HEK293 (cell line): Measurements from ENCODE around the gene VMAC.
A peak's percentile ranks its signal among the peaks of the same experiment; 100 is the strongest.

Experiments used
- CTCF ChIA-PET: fragments of 350-600 bp; formaldehyde crosslinking; extraction: SDS; loops from one replicate; lab custom pipeline; 2021; ENCODE audit warnings: antibody characterized with exemption; lab: Yijun Ruan, JAX
- POLR2A ChIA-PET: fragments of 300-600 bp; formaldehyde crosslinking; extraction: SDS; loops from one replicate; lab custom pipeline; 2020; ENCODE audit warnings: antibody characterized with exemption, inconsistent platforms; lab: Yijun Ruan, JAX
- H3K27ac ChIP-seq: fragments of 200-500 bp; sonication (Bioruptor generic); 2 replicates; pipeline ENCODE4 v1.5.1; 2014; ENCODE audit warnings: low read depth, low read length, control low read depth, inconsistent platforms; ENCODE audit errors: extremely low read depth
- H3K36me3 ChIP-seq, 2 experiments: fragments of 200-500 bp in 1 of 2; sonication (Bioruptor generic) in 1 of 2; 1 replicate in 1 of 2; 2 replicates in 1 of 2; pipeline ENCODE4 v1.5.1; 2014 to 2017; ENCODE audit warnings: inconsistent platforms in 2 of 2, low read length in 2 of 2; ENCODE audit not compliant: control insufficient read depth in 2 of 2, insufficient read depth in 1 of 2
- H3K4me1 ChIP-seq: fragments of 200-500 bp; sonication (Bioruptor generic); 2 replicates; pipeline ENCODE4 v1.5.1; 2014; ENCODE audit warnings: mild to moderate bottlenecking, low read length, inconsistent platforms; ENCODE audit not compliant: control insufficient read depth, insufficient read depth
- H3K4me3 ChIP-seq: 2 replicates; pipeline ENCODE4 v1.5.1; 2011; ENCODE audit warnings: low read depth, mild to moderate bottlenecking, control low read depth, low read length, moderate library complexity
- H3K9me3 ChIP-seq: fragments of 200-500 bp; sonication (Bioruptor generic); 2 replicates; pipeline ENCODE4 v1.5.1; 2014; ENCODE audit warnings: low read depth, low read length, inconsistent platforms; ENCODE audit not compliant: control insufficient read depth, insufficient read depth
- BCL6B ChIP-seq: fragments of 450-650 bp; formaldehyde crosslinking; IDR thresholded peaks from 2 replicates; pipeline ENCODE4 v1.5.1; 2017; ENCODE audit warnings: missing biosample characterization, missing genetic modification characterization
- KLF1 ChIP-seq: fragments of 450-650 bp; formaldehyde crosslinking; IDR thresholded peaks from 2 replicates; pipeline ENCODE4 v1.5.1; 2016; ENCODE audit warnings: missing biosample characterization, missing genetic modification characterization
- KLF16 ChIP-seq: fragments of 450-650 bp; formaldehyde crosslinking; IDR thresholded peaks from 2 replicates; pipeline ENCODE4 v1.5.1; 2017; ENCODE audit warnings: missing biosample characterization, missing genetic modification characterization
- KLF9 ChIP-seq: fragments of 450-650 bp; formaldehyde crosslinking; IDR thresholded peaks from 2 replicates; pipeline ENCODE4 v1.5.1; 2016; ENCODE audit warnings: missing biosample characterization, missing genetic modification characterization, low read depth
- PBX3 ChIP-seq: sonication (generic); formaldehyde crosslinking; IDR thresholded peaks from 2 replicates; pipeline ENCODE4 v1.8.1; 2022; ENCODE audit warnings: mild to moderate bottlenecking, moderate library complexity, missing genetic modification reagents
- PRDM6 ChIP-seq: fragments of 450-650 bp; formaldehyde crosslinking; IDR thresholded peaks from 2 replicates; pipeline ENCODE4 v1.5.1; 2017; ENCODE audit warnings: missing biosample characterization, missing genetic modification characterization
- YY1 ChIP-seq: fragments of 450-650 bp; formaldehyde crosslinking; IDR thresholded peaks from 2 replicates; pipeline ENCODE4 v1.5.1; 2018; ENCODE audit warnings: missing biosample characterization, missing genetic modification characterization
- ZBTB1 ChIP-seq: fragments of 450-650 bp; formaldehyde crosslinking; IDR thresholded peaks from 2 replicates; pipeline ENCODE4 v1.5.1; 2016; ENCODE audit warnings: missing biosample characterization, missing genetic modification characterization
- ZBTB44 ChIP-seq: fragments of 450-650 bp; IDR thresholded peaks from 2 replicates; pipeline ENCODE4 v1.5.1; 2018; ENCODE audit warnings: missing biosample characterization, mild to moderate bottlenecking, missing genetic modification characterization
- ZBTB49 ChIP-seq: fragments of 450-650 bp; formaldehyde crosslinking; IDR thresholded peaks from 2 replicates; pipeline ENCODE4 v1.5.1; 2016; ENCODE audit warnings: missing biosample characterization, missing genetic modification characterization, low read depth
- ZBTB7A ChIP-seq: fragments of 450-650 bp; formaldehyde crosslinking; IDR thresholded peaks from 2 replicates; pipeline ENCODE4 v1.5.1; 2016; ENCODE audit warnings: low read depth, missing biosample characterization, missing genetic modification characterization
- ZEB2 ChIP-seq: fragments of 450-650 bp; formaldehyde crosslinking; IDR thresholded peaks from 2 replicates; pipeline ENCODE4 v1.5.1; 2016; ENCODE audit warnings: missing biosample characterization, missing genetic modification characterization
- ZFP3 ChIP-seq: fragments of 450-650 bp; formaldehyde crosslinking; IDR thresholded peaks from 2 replicates; pipeline ENCODE4 v1.5.1; 2016; ENCODE audit warnings: low read depth, missing biosample characterization, missing genetic modification characterization
- ZFP37 ChIP-seq: fragments of 450-650 bp; formaldehyde crosslinking; IDR thresholded peaks from 2 replicates; pipeline ENCODE4 v1.5.1; 2016; ENCODE audit warnings: missing biosample characterization, missing genetic modification characterization
- ZFP41 ChIP-seq: fragments of 450-650 bp; formaldehyde crosslinking; IDR thresholded peaks from 2 replicates; pipeline ENCODE4 v1.5.1; 2016; ENCODE audit warnings: missing biosample characterization, missing genetic modification characterization, borderline replicate concordance
- ZIC2 ChIP-seq: fragments of 450-650 bp; formaldehyde crosslinking; IDR thresholded peaks from 2 replicates; pipeline ENCODE4 v1.5.1; 2016; ENCODE audit warnings: missing biosample characterization, missing genetic modification characterization
- ZNF112 ChIP-seq: fragments of 450-650 bp; formaldehyde crosslinking; IDR thresholded peaks from 2 replicates; pipeline ENCODE4 v1.5.0; 2017; ENCODE audit warnings: missing biosample characterization, missing genetic modification characterization
- ZNF175 ChIP-seq: fragments of 450-650 bp; formaldehyde crosslinking; IDR thresholded peaks from 2 replicates; pipeline ENCODE4 v1.5.1; 2016; ENCODE audit warnings: missing biosample characterization, missing genetic modification characterization
- ZNF202 ChIP-seq: fragments of 450-650 bp; formaldehyde crosslinking; IDR thresholded peaks from 2 replicates; pipeline ENCODE4 v1.5.1; 2016; ENCODE audit warnings: missing biosample characterization, missing genetic modification characterization, borderline replicate concordance
- ZNF366 ChIP-seq: fragments of 450-650 bp; formaldehyde crosslinking; conservative IDR thresholded peaks from 2 replicates; pipeline ENCODE4 v1.5.1; 2016; ENCODE audit warnings: missing biosample characterization, missing genetic modification characterization
- ZNF530 ChIP-seq: fragments of 450-650 bp; formaldehyde crosslinking; IDR thresholded peaks from 2 replicates; pipeline ENCODE4 v1.5.1; 2016; ENCODE audit warnings: low read depth, missing biosample characterization, missing genetic modification characterization
- ZNF555 ChIP-seq: fragments of 450-650 bp; formaldehyde crosslinking; conservative IDR thresholded peaks from 2 replicates; pipeline ENCODE4 v1.5.1; 2017; ENCODE audit warnings: missing biosample characterization, mild to moderate bottlenecking, missing genetic modification characterization, inconsistent platforms
- ZNF600 ChIP-seq: fragments of 450-650 bp; formaldehyde crosslinking; IDR thresholded peaks from 2 replicates; pipeline ENCODE4 v1.5.1; 2016; ENCODE audit warnings: missing biosample characterization, missing genetic modification characterization
- ZNF621 ChIP-seq: fragments of 450-650 bp; formaldehyde crosslinking; IDR thresholded peaks from 2 replicates; pipeline ENCODE4 v1.5.1; 2017; ENCODE audit warnings: missing biosample characterization, missing genetic modification characterization
- ZNF654 ChIP-seq: fragments of 450-650 bp; formaldehyde crosslinking; IDR thresholded peaks from 2 replicates; pipeline ENCODE4 v1.5.1; 2016; ENCODE audit warnings: low read depth, missing biosample characterization, missing genetic modification characterization
- ZNF658 ChIP-seq: fragments of 450-650 bp; formaldehyde crosslinking; IDR thresholded peaks from 2 replicates; pipeline ENCODE4; 2016; ENCODE audit warnings: missing biosample characterization, missing genetic modification characterization
- ZNF704 ChIP-seq: fragments of 450-650 bp; formaldehyde crosslinking; IDR thresholded peaks from 2 replicates; pipeline ENCODE4 v1.5.1; 2016; ENCODE audit warnings: missing biosample characterization, missing genetic modification characterization

Gene VMAC

GRCh38 chr19:5929179-5929578 lies 24.5 kb downstream of the VMAC start:
- Histone ChIP-seq H3K36me3 (peaks cover 28 to 99% of the 10 kb centered on the region in 2 experiments), H3K27ac (no peak overlapping the region), H3K9me3 (no peaks in the 10 kb centered on the region), H3K4me1 (no peaks in the 10 kb centered on the region), H3K4me3 (no peak overlapping the region)
- ChIA-PET POLR2A (no interaction called here), CTCF (interaction anchor here (0.5 to 1.4 kb wide), 4 partner anchors 8 to 752 kb away, joined by 3 to 5 read pairs (median 3); no protein-coding TSS in a partner anchor)
- TF ChIP-seq ZBTB1 (tag by site-specific recombination): no peak
- TF ChIP-seq PBX3 (CRISPR knock-in tag): no peak
- TF ChIP-seq ZBTB44 (tag by site-specific recombination): no peak
- TF ChIP-seq ZNF600 (tag by site-specific recombination): no peak
- TF ChIP-seq ZBTB7A (tag by site-specific recombination): no peak
- no peak for TF ChIP-seq ZNF658
- no peak for TF ChIP-seq ZNF621
- no peak for TF ChIP-seq YY1 (tag by site-specific recombination)
- TF ChIP-seq ZNF555: no peak
- TF ChIP-seq ZNF202 (tag by site-specific recombination): no peak
- no peak for TF ChIP-seq PRDM6
- TF ChIP-seq ZFP41 (tag by site-specific recombination): no peak

- H3K36me3 ChIP-seq: peaks cover 28 to 95% of the 10 kb centered on the region in 2 experiments
- H3K4me3 ChIP-seq: no peak overlapping the region
- H3K27ac ChIP-seq: no peak overlapping the region
- no peak for TF ChIP-seq ZFP37 (tag by site-specific recombination)
- TF ChIP-seq ZIC2: no peak
- no peak for TF ChIP-seq BCL6B
- TF ChIP-seq KLF1 (tag by site-specific recombination): peak; percentile 90
- TF ChIP-seq ZNF175: no peak
- no peak for TF ChIP-seq ZNF530
- TF ChIP-seq ZNF654 (tag by site-specific recombination): no peak
- TF ChIP-seq KLF16: no peak
- no peak for TF ChIP-seq ZNF112 (tag by site-specific recombination)
- no peak for TF ChIP-seq ZFP3 (tag by site-specific recombination)
- TF ChIP-seq ZNF704: no peak
- TF ChIP-seq ZBTB49 (tag by site-specific recombination): no peak
- peak; percentile 50; the same call in 1 of the 2 replicates for TF ChIP-seq KLF9 (tag by site-specific recombination)
- no peak for TF ChIP-seq ZEB2 (tag by site-specific recombination)
- no peak for TF ChIP-seq ZNF366 (tag by site-specific recombination)
- H3K4me1 ChIP-seq: no peaks in the 10 kb centered on the region
- no peaks in the 10 kb centered on the region for H3K9me3 ChIP-seq
- POLR2A ChIA-PET: no interaction called here
- CTCF ChIA-PET: interaction anchor here (0.5 to 1.4 kb wide), 5 partner anchors 9 to 752 kb away, joined by 3 to 5 read pairs (median 3); no protein-coding TSS in a partner anchor
These were observed 25.0 kb downstream of the VMAC start for GRCh38 chr19:5929625-5930024.
